SK-N-SH (cell line): Measurements from ENCODE around the gene MRPL2. TPM values are rescaled to one million over a fixed set of nuclear protein-coding genes. Genes with fewer than 3 reads are reported as not detected.

Experiments
- CTCF ChIA-PET: fragments of 300-600, 350-600 bp; formaldehyde crosslinking; extraction: SDS; loops from one replicate; lab custom pipeline; 2021; lab: Yijun Ruan, JAX
- POLR2A ChIA-PET: fragments of 350-600 bp; sonication (Branson Sonifier 250); formaldehyde crosslinking; extraction: SDS; loops from one replicate; lab custom pipeline; 2020; ENCODE audit warnings: antibody characterized with exemption, inconsistent platforms; lab: Yijun Ruan, JAX
- DNase-seq: peaks from one replicate; pipeline ENCODE4 v3.0.0; 2012
- H2AFZ ChIP-seq: fragments of 200-600 bp; sonication (generic); 2 replicates; pipeline ENCODE4 v1.8.1; 2016; ENCODE audit warnings: antibody characterized with exemption, mild to moderate bottlenecking, low read depth
- H3F3A ChIP-seq: fragments of 200-600 bp; sonication (generic); replicated peaks from 2 replicates; pipeline ENCODE3; 2016; ENCODE audit warnings: antibody characterized with exemption, mild to moderate bottlenecking; ENCODE audit not compliant: insufficient read depth
- H3K27ac ChIP-seq, 2 experiments: fragments of 200-500 bp in 1 of 2; fragments of 200-600 bp in 1 of 2; sonication (Bioruptor generic) in 1 of 2; sonication (generic), shearing (Covaris generic) in 1 of 2; 2 replicates each; pipeline versions ENCODE4 v1.5.1 to v1.6.1; 2014 to 2016; ENCODE audit warnings: low read depth in 2 of 2, inconsistent platforms in 1 of 2, low read length in 1 of 2, mild to moderate bottlenecking in 1 of 2, mixed read lengths in 1 of 2
- H3K27me3 ChIP-seq: fragments of 200-600 bp; sonication (generic), shearing (Covaris generic); 2 replicates; pipeline ENCODE4 v1.6.1; 2016; ENCODE audit warnings: mixed run types; ENCODE audit not compliant: insufficient read depth
- H3K36me3 ChIP-seq, 2 experiments: fragments of 200-500 bp in 1 of 2; fragments of 200-600 bp in 1 of 2; sonication (Bioruptor generic) in 1 of 2; sonication (generic) in 1 of 2; replicated peaks in 1 of 2; 2 replicates each; pipeline versions ENCODE3 to v1.5.1; 2014 to 2016; ENCODE audit warnings: low read length in 1 of 2, mild to moderate bottlenecking in 1 of 2; ENCODE audit not compliant: insufficient read depth in 2 of 2, control insufficient read depth in 1 of 2
- H3K4me1 ChIP-seq, 2 experiments: fragments of 200-500 bp in 1 of 2; fragments of 200-600 bp in 1 of 2; sonication (Bioruptor generic) in 1 of 2; sonication (generic), shearing (Covaris generic) in 1 of 2; 2 replicates each; pipeline versions ENCODE4 v1.5.1 to v1.6.1; 2014 to 2016; ENCODE audit warnings: low read depth in 1 of 2, low read length in 1 of 2, mixed run types in 1 of 2; ENCODE audit not compliant: insufficient read depth in 2 of 2, control insufficient read depth in 1 of 2
- H3K4me2 ChIP-seq: fragments of 200-600 bp; sonication (generic), shearing (Covaris generic); 2 replicates; pipeline ENCODE4 v1.6.1; 2017; ENCODE audit warnings: mixed run types
- H3K4me3 ChIP-seq, 2 experiments: fragments of 200-500 bp in 1 of 2; fragments of 200-600 bp in 1 of 2; sonication (Bioruptor generic) in 1 of 2; sonication (generic), shearing (Covaris generic) in 1 of 2; 2 replicates each; pipeline versions ENCODE4 v1.5.1 to v1.8.1; 2014 to 2016; ENCODE audit warnings: low read depth in 2 of 2, inconsistent platforms in 1 of 2, low read length in 1 of 2, mild to moderate bottlenecking in 1 of 2, mixed read lengths in 1 of 2, moderate library complexity in 1 of 2
- H3K79me2 ChIP-seq: fragments of 200-600 bp; sonication (generic); 2 replicates; pipeline ENCODE4 v1.8.1; 2017; ENCODE audit warnings: mild to moderate bottlenecking; ENCODE audit not compliant: insufficient read depth
- H3K9ac ChIP-seq: fragments of 200-600 bp; sonication (generic); 2 replicates; pipeline ENCODE4 v1.6.1; 2017; ENCODE audit warnings: mixed run types
- H3K9me2 ChIP-seq: fragments of 200-600 bp; sonication (generic); 2 replicates; pipeline ENCODE4 v1.6.1; 2017; ENCODE audit warnings: mixed run types
- H3K9me3 ChIP-seq: fragments of 200-600 bp; sonication (generic); 2 replicates; pipeline ENCODE4 v1.6.1; 2017; ENCODE audit warnings: mixed run types, mild to moderate bottlenecking, moderate library complexity
- H4K20me1 ChIP-seq: fragments of 200-600 bp; sonication (generic); 2 replicates; pipeline ENCODE4 v1.6.1; 2017; ENCODE audit warnings: mild to moderate bottlenecking, mixed run types; ENCODE audit not compliant: insufficient read depth
- CHD2 ChIP-seq: fragments of 150-350 bp; IDR thresholded peaks from 2 replicates; pipeline ENCODE4 v1.6.1; 2018; ENCODE audit warnings: low read length; ENCODE audit not compliant: partially characterized antibody
- FOXJ3 ChIP-seq: sonication (generic); formaldehyde crosslinking; IDR thresholded peaks from 2 replicates; pipeline ENCODE4 v1.5.1; 2020; ENCODE audit warnings: mild to moderate bottlenecking, missing genetic modification reagents
- GABPA ChIP-seq: IDR thresholded peaks from 2 replicates; pipeline ENCODE4 v1.4.0; 2012; ENCODE audit warnings: low read depth, mild to moderate bottlenecking
- GATA2 ChIP-seq: sonication (generic); formaldehyde crosslinking; IDR thresholded peaks from 2 replicates; pipeline ENCODE4 v1.5.0; 2020; ENCODE audit warnings: mild to moderate bottlenecking, missing genetic modification reagents
- MEF2A ChIP-seq: IDR thresholded peaks from 2 replicates; pipeline ENCODE4 v1.4.0; 2012; ENCODE audit warnings: low read depth, borderline replicate concordance
- MXI1 ChIP-seq: IDR thresholded peaks from 2 replicates; pipeline ENCODE4 v1.6.1; 2012; ENCODE audit warnings: mild to moderate bottlenecking, low read depth, low read length, improper control_type of control experiment
- POLR2AphosphoS5 ChIP-seq: IDR thresholded peaks from 2 replicates; pipeline ENCODE4 v1.6.1; 2012; ENCODE audit warnings: low read depth, low read length
- RXRA ChIP-seq: IDR thresholded peaks from 2 replicates; pipeline ENCODE4 v1.4.0; 2012; ENCODE audit warnings: low read depth, mild to moderate bottlenecking, borderline replicate concordance
- SIN3A ChIP-seq: IDR thresholded peaks from 2 replicates; pipeline ENCODE4 v1.6.1; 2012; ENCODE audit warnings: low read depth, mild to moderate bottlenecking, low read length, moderate library complexity, borderline replicate concordance
- TAF1 ChIP-seq: IDR thresholded peaks from 2 replicates; pipeline ENCODE4 v1.6.1; 2012; ENCODE audit warnings: low read depth, mild to moderate bottlenecking, low read length, moderate library complexity, borderline replicate concordance
- YY1 ChIP-seq: IDR thresholded peaks from 2 replicates; pipeline ENCODE4 v1.4.0; 2012; ENCODE audit warnings: low read depth, mild to moderate bottlenecking
- WGBS: methylation state at CpG from one replicate; pipeline ENCODE4 v1.1.6; 2017; ENCODE audit warnings: low lambda C conversion rate; 5-methylcytosine and 5-hydroxymethylcytosine counted together
- polyA plus RNA-seq, 3 experiments: library from polyadenylated mRNA; depleted of rRNA; stranded (reverse); fragments of >200 nt; gene quantifications; 2 replicates each; pipeline ENCODE4 v1.2.3, GENCODE V29; 2012
- TF ChIP-seq, protein P1 (sequence below): IDR thresholded peaks from 2 replicates; pipeline ENCODE4 v1.4.0; 2012; ENCODE audit warnings: low read depth, borderline replicate concordance
- TF ChIP-seq, protein P2 (sequence below): IDR thresholded peaks from 2 replicates; pipeline ENCODE4 v1.4.0; 2012; ENCODE audit warnings: low read depth, borderline replicate concordance
- TF ChIP-seq, protein P3 (sequence below): IDR thresholded peaks from 2 replicates; pipeline ENCODE4; 2012
- TF ChIP-seq, protein P4 (sequence below): IDR thresholded peaks from 2 replicates; pipeline ENCODE4 v1.4.0; 2012; ENCODE audit warnings: low read depth
- TF ChIP-seq, protein P5 (sequence below): fragments of 150-350 bp; IDR thresholded peaks from 2 replicates; pipeline ENCODE4 v1.6.1; 2017; ENCODE audit warnings: antibody characterized with exemption, low read length, low read depth, borderline replicate concordance
- TF ChIP-seq, protein P6 (sequence below): fragments of 150-350 bp; IDR thresholded peaks from 2 replicates; pipeline ENCODE4 v1.6.1; 2016; ENCODE audit warnings: mild to moderate bottlenecking, low read depth, low read length

Gene MRPL2
- polyA plus RNA-seq (2012; rRNA removed): 43.0 and 64.7 TPM in 2 replicates
- 28.4 and 30.5 TPM in 2 replicates for polyA plus RNA-seq (2012; cell fraction: cytosol; rRNA removed)
- polyA plus RNA-seq (2012; cell fraction: nucleus; rRNA removed): 65.7 and 67.7 TPM in 2 replicates

DNA sequence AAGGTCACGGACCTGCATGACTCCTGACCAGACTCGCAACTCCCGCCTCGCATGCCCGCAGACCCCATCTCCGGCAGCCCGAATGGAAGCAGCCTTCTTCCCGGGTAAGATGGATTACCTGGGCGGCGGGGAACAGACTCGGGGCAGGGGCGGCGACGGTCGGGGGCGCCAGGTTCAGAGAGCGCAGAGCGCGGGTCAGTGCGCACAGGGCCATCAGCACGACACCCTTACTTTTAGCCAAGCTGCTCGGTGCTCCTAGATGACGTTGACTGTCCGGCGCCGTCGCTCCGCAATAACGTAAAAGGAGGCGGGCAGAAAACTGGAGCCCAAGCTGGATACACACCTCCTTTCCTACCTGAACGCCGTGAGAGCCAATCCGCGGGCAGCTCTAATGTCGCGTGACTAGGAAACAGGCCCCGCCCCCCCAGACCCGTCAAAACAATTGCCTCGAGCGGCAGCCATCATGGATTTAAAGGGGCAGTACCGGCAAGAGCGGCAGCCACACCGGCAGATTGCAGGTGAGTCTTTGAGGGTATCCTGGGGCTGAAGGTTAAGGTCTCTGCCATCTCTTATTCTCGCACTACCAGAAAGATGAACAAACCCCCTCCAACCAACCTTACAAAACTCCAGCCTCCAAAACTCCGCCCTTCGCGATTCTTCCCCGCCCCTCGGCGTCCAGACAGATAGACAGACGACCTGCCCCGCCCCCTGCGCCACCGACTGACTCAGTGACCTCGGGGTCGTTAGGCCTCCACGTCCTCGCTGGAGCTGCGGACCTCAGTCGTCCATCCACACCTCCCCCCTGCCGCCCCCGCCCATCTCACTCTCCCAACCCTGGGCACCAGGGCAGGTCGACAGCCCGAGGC is at the start of gene MRPL2, which contains the start of gene KLC4:
Gene MRPL2 (minus strand): TSS at position 267 of the 866 bp plus-strand sequence. CDS start 53 bp downstream, at position 214.
Gene KLC4 (plus strand): TSS at position 464 of the 866 bp plus-strand sequence. CDS start 1,705 bp downstream, outside the sequence.
- H3K27me3 ChIP-seq: no peaks in the 10 kb centered on the region
- peak; percentile 98 for DNase-seq
- peak within 1 kb of the TSS; percentile 90 to 92 for H3K4me3 ChIP-seq
- H3K9me2 ChIP-seq: no peaks in the 10 kb centered on the region
- H3K9me3 ChIP-seq: no peaks in the 10 kb centered on the region
- H3K4me1 ChIP-seq: peaks cover 0 to 14% of the 10 kb centered on the region in 2 experiments; a peak in 3 of 4 replicates
- peaks cover 7 to 14% of the 10 kb centered on the region in 2 experiments for H3K36me3 ChIP-seq
- peaks cover 37% of the 10 kb centered on the region for H3K79me2 ChIP-seq
- WGBS: under 1% methylated on average over 24 of the region's 64 CpGs
- H3K4me2 ChIP-seq: peak within 1 kb of the TSS; percentile 91
- TF ChIP-seq, protein P1, sequence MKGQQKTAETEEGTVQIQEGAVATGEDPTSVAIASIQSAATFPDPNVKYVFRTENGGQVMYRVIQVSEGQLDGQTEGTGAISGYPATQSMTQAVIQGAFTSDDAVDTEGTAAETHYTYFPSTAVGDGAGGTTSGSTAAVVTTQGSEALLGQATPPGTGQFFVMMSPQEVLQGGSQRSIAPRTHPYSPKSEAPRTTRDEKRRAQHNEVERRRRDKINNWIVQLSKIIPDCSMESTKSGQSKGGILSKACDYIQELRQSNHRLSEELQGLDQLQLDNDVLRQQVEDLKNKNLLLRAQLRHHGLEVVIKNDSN: peak; percentile 78
- TF ChIP-seq, protein P2, sequence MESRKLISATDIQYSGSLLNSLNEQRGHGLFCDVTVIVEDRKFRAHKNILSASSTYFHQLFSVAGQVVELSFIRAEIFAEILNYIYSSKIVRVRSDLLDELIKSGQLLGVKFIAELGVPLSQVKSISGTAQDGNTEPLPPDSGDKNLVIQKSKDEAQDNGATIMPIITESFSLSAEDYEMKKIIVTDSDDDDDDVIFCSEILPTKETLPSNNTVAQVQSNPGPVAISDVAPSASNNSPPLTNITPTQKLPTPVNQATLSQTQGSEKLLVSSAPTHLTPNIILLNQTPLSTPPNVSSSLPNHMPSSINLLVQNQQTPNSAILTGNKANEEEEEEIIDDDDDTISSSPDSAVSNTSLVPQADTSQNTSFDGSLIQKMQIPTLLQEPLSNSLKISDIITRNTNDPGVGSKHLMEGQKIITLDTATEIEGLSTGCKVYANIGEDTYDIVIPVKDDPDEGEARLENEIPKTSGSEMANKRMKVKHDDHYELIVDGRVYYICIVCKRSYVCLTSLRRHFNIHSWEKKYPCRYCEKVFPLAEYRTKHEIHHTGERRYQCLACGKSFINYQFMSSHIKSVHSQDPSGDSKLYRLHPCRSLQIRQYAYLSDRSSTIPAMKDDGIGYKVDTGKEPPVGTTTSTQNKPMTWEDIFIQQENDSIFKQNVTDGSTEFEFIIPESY: peak; percentile 79; the same call in 1 of the 2 replicates
- TF ChIP-seq TAF1 (peak; percentile 45; the same call in 1 of the 2 replicates), CHD2 (peak; percentile 91), FOXJ3 (CRISPR knock-in tag) (no peak), GABPA (peak; percentile 34; the same call in 1 of the 2 replicates), GATA2 (CRISPR knock-in tag) (no peak), MXI1 (peak; percentile 79), MEF2A (no peak), SIN3A (peak; percentile 74; the same call in 1 of the 2 replicates), POLR2AphosphoS5 (peak; percentile 90), RXRA (no peak), YY1 (peak; percentile 96)
- TF ChIP-seq, protein P3, sequence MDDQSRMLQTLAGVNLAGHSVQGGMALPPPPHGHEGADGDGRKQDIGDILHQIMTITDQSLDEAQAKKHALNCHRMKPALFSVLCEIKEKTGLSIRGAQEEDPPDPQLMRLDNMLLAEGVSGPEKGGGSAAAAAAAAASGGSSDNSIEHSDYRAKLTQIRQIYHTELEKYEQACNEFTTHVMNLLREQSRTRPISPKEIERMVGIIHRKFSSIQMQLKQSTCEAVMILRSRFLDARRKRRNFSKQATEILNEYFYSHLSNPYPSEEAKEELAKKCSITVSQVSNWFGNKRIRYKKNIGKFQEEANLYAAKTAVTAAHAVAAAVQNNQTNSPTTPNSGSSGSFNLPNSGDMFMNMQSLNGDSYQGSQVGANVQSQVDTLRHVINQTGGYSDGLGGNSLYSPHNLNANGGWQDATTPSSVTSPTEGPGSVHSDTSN: peak; percentile 83
- TF ChIP-seq, protein P4, sequence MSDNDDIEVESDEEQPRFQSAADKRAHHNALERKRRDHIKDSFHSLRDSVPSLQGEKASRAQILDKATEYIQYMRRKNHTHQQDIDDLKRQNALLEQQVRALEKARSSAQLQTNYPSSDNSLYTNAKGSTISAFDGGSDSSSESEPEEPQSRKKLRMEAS: peak; percentile 86
- TF ChIP-seq, protein P5, sequence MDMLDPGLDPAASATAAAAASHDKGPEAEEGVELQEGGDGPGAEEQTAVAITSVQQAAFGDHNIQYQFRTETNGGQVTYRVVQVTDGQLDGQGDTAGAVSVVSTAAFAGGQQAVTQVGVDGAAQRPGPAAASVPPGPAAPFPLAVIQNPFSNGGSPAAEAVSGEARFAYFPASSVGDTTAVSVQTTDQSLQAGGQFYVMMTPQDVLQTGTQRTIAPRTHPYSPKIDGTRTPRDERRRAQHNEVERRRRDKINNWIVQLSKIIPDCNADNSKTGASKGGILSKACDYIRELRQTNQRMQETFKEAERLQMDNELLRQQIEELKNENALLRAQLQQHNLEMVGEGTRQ: no peak
- TF ChIP-seq, protein P6, sequence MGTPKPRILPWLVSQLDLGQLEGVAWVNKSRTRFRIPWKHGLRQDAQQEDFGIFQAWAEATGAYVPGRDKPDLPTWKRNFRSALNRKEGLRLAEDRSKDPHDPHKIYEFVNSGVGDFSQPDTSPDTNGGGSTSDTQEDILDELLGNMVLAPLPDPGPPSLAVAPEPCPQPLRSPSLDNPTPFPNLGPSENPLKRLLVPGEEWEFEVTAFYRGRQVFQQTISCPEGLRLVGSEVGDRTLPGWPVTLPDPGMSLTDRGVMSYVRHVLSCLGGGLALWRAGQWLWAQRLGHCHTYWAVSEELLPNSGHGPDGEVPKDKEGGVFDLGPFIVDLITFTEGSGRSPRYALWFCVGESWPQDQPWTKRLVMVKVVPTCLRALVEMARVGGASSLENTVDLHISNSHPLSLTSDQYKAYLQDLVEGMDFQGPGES: 0 out of 2 replicates have a peak, but pooled peaks have one; percentile 1
- no peaks in the 10 kb centered on the region for H4K20me1 ChIP-seq
- ChIA-PET POLR2A (interaction anchor here (0.7 to 2.7 kb wide), 7 partner anchors 17 to 169 kb away, joined by 3 to 9 read pairs (median 4); partner anchors contain the start of genes KLHDC3, MEA1, PEX6 and PTK7), CTCF (interaction anchor here (1.5 to 2.7 kb wide), 3 partner anchors 11 to 84 kb away, joined by 4 to 14 read pairs (median 12); partner anchors contain the start of gene PTK7)
- peak within 1 kb of the TSS; percentile 85 for H2AFZ ChIP-seq
- peak within 1 kb of the TSS; percentile 91 for H3K9ac ChIP-seq
- H3K27ac ChIP-seq: peak within 1 kb of the TSS; percentile 63 to 86
- peaks cover 9% of the 10 kb centered on the region for H3F3A ChIP-seq
